Progenitor cell of endocrine pancreas (in vitro differentiated cells): Measurements from ENCODE around the gene KIF1C. TPM values are rescaled to one million over a fixed set of nuclear protein-coding genes. Genes with fewer than 3 reads are reported as not detected.
A peak's percentile ranks its signal among the peaks of the same experiment; 100 is the strongest.

ENCODE experiments used
- DNase-seq: peaks from one replicate; pipeline ENCODE4 v3.0.0; 2021; ENCODE audit warnings: low spot score; ENCODE audit not compliant: unreplicated experiment
- H3K27ac Mint-ChIP-seq: 2 replicates; pipeline ENCODE4 v1.8.0; 2021; ENCODE audit warnings: mild to moderate bottlenecking, moderate library complexity, mixed read lengths
- H3K27me3 Mint-ChIP-seq: 2 replicates; pipeline ENCODE4 v1.8.0; 2021; ENCODE audit warnings: mixed read lengths
- H3K36me3 Mint-ChIP-seq: 2 replicates; pipeline ENCODE4 v1.8.0; 2022; ENCODE audit warnings: mixed read lengths; ENCODE audit not compliant: insufficient read depth
- H3K4me1 Mint-ChIP-seq: 2 replicates; pipeline ENCODE4 v1.8.0; 2021; ENCODE audit warnings: low read depth, mixed read lengths
- H3K4me3 Mint-ChIP-seq: 2 replicates; pipeline ENCODE4 v1.8.0; 2021; ENCODE audit warnings: low read depth, mild to moderate bottlenecking, moderate library complexity, mixed read lengths
- H3K9me3 Mint-ChIP-seq: 2 replicates; pipeline ENCODE4 v1.8.0; 2021; ENCODE audit warnings: low read depth, mixed read lengths
- CTCF ChIP-seq: fragments of 200-600 bp; sonication (generic); IDR thresholded peaks from one replicate; pipeline ENCODE4 v1.5.0; 2021; ENCODE audit warnings: antibody characterized with exemption, mild to moderate bottlenecking; ENCODE audit not compliant: unreplicated experiment
- total RNA-seq: library from RNA; stranded (reverse); gene quantifications from 2 replicates; pipeline ENCODE4 v1.2.1, GENCODE V29; 2021

Gene KIF1C
- total RNA-seq, 1 donor from 2014 or later = 104 TPM

DNA sequence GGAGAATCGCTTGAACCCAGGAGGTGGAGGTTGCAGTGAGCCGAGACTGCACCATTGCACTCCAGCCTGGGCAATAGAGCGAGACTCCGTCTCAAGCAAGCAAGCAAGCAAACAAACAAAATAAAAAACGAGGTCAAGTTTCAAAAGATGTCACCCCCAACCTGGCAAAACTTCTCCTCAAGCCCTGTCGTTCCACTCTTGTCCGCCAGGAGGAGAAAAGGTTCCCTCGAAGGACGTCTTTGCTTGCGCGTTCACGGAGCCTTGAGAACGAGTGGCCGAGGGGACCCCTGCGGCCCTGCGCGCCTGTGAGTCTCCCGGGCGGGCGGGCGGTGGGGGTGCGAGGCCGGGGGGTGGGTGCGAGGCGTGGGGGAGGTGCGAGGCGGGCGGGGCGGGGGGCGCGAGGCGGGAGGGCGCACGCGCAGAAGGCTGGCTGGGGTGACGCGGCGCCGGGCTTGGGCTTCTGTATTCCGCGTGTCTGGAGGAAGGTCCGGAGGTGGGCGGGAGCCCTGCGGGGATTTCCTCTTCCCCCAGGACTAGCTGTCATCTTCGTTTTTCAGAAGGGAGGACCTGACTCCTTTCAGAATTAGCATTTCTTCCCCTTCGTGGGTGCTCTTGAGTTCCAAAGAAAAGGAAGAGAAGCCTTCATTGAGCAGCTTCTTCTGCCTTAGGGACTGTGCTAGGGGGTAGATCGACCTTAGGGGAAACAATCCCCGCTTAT lies 33.8 kb downstream of the KIF1C start:
- Mint-ChIP-seq H3K36me3 (no peaks in the 10 kb centered on the region), H3K4me3 (peak overlapping the region; percentile 69), H3K9me3 (no peaks in the 10 kb centered on the region), H3K27ac (peak overlapping the region; percentile 81), H3K27me3 (peaks cover 31% of the 10 kb centered on the region), H3K4me1 (peaks cover 2% of the 10 kb centered on the region)
- peak; percentile 79 for DNase-seq
- peak; percentile 68 for TF ChIP-seq CTCF

GRCh38 chr17:5032865-5033264 lies 35.1 kb downstream of the KIF1C start:
- H3K4me3 Mint-ChIP-seq = no peak overlapping the region
- no peaks in the 10 kb centered on the region for H3K9me3 Mint-ChIP-seq
- TF ChIP-seq CTCF = no peak
- peaks cover 31% of the 10 kb centered on the region for H3K27me3 Mint-ChIP-seq
- DNase-seq = no peak
- H3K36me3 Mint-ChIP-seq = no peaks in the 10 kb centered on the region
- H3K27ac Mint-ChIP-seq = no peak overlapping the region
- peaks cover 2% of the 10 kb centered on the region for H3K4me1 Mint-ChIP-seq

- Mint-ChIP-seq H3K9me3 (no peaks in the 10 kb centered on the region), H3K27me3 (peaks cover 31% of the 10 kb centered on the region), H3K4me3 (no peak overlapping the region), H3K4me1 (peaks cover 2% of the 10 kb centered on the region), H3K27ac (no peak overlapping the region), H3K36me3 (no peaks in the 10 kb centered on the region)
- no peak for DNase-seq
- TF ChIP-seq CTCF = peak; percentile 28
Observed at GRCh38 chr17:5033352-5034015, 35.7 kb downstream of the KIF1C start.

- TF ChIP-seq CTCF = no peak
- Mint-ChIP-seq H3K27me3 (peaks cover 31% of the 10 kb centered on the region), H3K9me3 (no peaks in the 10 kb centered on the region), H3K27ac (no peak overlapping the region), H3K4me3 (no peak overlapping the region), H3K36me3 (no peaks in the 10 kb centered on the region), H3K4me1 (peaks cover 2% of the 10 kb centered on the region)
- no peak for DNase-seq
Observed at GRCh38 chr17:5034063-5034462, 36.3 kb downstream of the KIF1C start.

- Mint-ChIP-seq H3K9me3 (peaks cover under 1% of the 10 kb centered on the region), H3K36me3 (no peaks in the 10 kb centered on the region), H3K4me1 (peaks cover 2% of the 10 kb centered on the region), H3K27ac (no peak overlapping the region), H3K4me3 (no peak overlapping the region), H3K27me3 (peaks cover 28% of the 10 kb centered on the region)
- DNase-seq = no peak
- TF ChIP-seq CTCF = no peak
Observed at GRCh38 chr17:5034651-5035050, 36.9 kb downstream of the KIF1C start.
